Measurements from ENCODE around the gene F13B.
"Not testable (repeated sequence)": the region's sequence is repeated elsewhere in the genome, so short reads cannot be mapped to it uniquely, and the experiment has no call there.

The F13B gene

DNA sequence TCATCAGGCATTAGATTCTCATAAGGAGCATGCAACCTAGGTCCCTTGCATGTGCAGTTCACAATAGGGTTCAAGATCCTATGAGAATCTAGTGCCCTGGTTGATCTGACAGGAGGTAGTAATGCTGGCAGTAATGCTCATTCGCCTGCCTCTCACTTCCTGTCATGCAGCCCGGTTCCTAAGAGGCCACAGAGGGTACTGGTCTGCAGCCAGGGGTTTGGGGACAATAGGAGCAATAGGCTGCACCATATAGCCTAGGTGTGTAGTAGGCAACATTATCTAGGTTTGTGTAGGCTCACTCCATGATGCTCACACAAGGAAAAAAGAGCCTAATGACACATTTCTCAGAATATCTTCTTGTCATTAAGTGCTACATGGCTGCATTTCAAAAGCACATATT lies 63.9 kb downstream of the F13B start:
- no peaks in the 10 kb centered on the region for H3K9me3 Mint-ChIP-seq
- no peak overlapping the region for H3K27ac Mint-ChIP-seq
- H3K4me1 Mint-ChIP-seq, result no peaks in the 10 kb centered on the region
- H3K36me3 Mint-ChIP-seq (ENCODE audit: low read depth), result no peaks in the 10 kb centered on the region
- TF ChIP-seq, protein P1, sequence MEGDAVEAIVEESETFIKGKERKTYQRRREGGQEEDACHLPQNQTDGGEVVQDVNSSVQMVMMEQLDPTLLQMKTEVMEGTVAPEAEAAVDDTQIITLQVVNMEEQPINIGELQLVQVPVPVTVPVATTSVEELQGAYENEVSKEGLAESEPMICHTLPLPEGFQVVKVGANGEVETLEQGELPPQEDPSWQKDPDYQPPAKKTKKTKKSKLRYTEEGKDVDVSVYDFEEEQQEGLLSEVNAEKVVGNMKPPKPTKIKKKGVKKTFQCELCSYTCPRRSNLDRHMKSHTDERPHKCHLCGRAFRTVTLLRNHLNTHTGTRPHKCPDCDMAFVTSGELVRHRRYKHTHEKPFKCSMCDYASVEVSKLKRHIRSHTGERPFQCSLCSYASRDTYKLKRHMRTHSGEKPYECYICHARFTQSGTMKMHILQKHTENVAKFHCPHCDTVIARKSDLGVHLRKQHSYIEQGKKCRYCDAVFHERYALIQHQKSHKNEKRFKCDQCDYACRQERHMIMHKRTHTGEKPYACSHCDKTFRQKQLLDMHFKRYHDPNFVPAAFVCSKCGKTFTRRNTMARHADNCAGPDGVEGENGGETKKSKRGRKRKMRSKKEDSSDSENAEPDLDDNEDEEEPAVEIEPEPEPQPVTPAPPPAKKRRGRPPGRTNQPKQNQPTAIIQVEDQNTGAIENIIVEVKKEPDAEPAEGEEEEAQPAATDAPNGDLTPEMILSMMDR (IDR thresholded peaks at IDR 0.05; ENCODE audit: unreplicated experiment in 3 of 3), result no peak
- H3K27me3 Mint-ChIP-seq (ENCODE audit: low read depth), result no peaks in the 10 kb centered on the region
- H3K4me3 Mint-ChIP-seq, result no peak overlapping the region

DNA sequence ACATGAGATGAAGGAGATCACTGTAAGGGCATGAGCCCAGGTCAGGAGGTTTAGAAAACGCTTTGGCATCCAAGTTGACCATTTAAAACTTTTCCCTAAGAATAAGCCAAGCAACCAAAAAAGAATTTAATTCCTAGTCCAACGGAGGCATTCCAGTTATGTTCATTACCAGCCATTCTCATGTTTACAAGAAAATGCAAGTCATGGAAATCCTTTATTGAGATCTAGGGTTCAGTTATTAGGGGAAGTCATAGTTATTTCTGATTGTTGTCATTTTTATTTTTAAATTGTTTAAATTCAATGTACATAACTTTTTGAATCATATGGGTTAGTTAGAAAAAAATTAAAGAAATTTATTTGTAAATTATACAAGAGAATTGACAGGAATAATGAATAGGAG lies 65.2 kb downstream of the F13B start:
- no peaks in the 10 kb centered on the region for H3K36me3 Mint-ChIP-seq (ENCODE audit: low read depth)
- peaks cover 4% of the 10 kb centered on the region for H3K4me1 Mint-ChIP-seq
- no peak overlapping the region for H3K27ac Mint-ChIP-seq
- TF ChIP-seq, protein P1 (IDR thresholded peaks at IDR 0.05; ENCODE audit: unreplicated experiment in 3 of 3), result no peak
- H3K4me3 Mint-ChIP-seq, result no peak overlapping the region
- no peaks in the 10 kb centered on the region for H3K9me3 Mint-ChIP-seq
- H3K27me3 Mint-ChIP-seq (ENCODE audit: low read depth), result no peaks in the 10 kb centered on the region

DNA sequence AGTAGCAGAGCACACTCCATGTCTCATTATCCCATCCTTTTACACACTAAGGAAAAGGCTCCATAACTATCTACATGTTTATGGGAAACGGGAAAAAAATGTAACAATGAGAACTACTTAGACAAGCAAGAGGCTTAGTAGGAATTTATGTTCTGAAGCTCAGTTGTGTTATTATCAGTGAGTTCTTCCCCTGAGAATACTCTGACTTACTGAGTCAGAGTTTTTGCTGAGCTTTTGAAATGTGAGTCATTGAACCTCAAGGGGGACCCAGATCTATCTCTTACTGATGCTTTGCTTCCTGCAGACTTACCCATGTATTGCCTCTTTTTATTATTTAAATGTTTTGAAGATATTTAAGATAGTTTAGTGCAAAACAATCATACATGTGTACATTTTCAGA lies 69.6 kb downstream of the F13B start:
- Mint-ChIP-seq H3K36me3 (ENCODE audit: low read depth) (no peaks in the 10 kb centered on the region), H3K27ac (peak overlapping the region in 1 of 3 experiments; percentile 28), H3K4me3 (no peak overlapping the region), H3K27me3 (ENCODE audit: low read depth) (no peaks in the 10 kb centered on the region), H3K9me3 (no peaks in the 10 kb centered on the region), H3K4me1 (peaks cover 6% of the 10 kb centered on the region)
- TF ChIP-seq, protein P1 (IDR thresholded peaks at IDR 0.05; ENCODE audit: unreplicated experiment in 3 of 3), result no peak

DNA sequence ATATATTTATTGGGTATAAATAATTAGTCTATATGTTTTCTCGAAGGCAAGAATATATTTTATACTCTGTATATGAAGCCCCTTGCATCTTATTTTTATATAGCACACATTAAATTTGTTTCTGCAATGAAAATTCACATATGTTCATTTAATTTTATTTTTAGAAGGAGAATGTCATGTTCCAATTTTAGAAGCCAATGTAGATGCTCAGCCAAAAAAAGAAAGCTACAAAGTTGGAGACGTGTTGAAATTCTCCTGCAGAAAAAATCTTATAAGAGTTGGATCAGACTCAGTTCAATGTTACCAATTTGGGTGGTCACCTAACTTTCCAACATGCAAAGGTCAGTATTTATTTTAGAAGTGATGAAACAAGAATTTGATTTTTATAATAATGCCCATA lies 73.1 kb downstream of the F13B start:
- TF ChIP-seq, protein P1 (IDR thresholded peaks at IDR 0.05; ENCODE audit: unreplicated experiment in 3 of 3), result no peak
- Mint-ChIP-seq H3K36me3 (ENCODE audit: low read depth) (no peaks in the 10 kb centered on the region), H3K27ac (no peak overlapping the region), H3K9me3 (peaks cover 3% of the 10 kb centered on the region), H3K4me1 (peaks cover 6% of the 10 kb centered on the region), H3K27me3 (ENCODE audit: low read depth) (no peaks in the 10 kb centered on the region), H3K4me3 (no peak overlapping the region)

DNA sequence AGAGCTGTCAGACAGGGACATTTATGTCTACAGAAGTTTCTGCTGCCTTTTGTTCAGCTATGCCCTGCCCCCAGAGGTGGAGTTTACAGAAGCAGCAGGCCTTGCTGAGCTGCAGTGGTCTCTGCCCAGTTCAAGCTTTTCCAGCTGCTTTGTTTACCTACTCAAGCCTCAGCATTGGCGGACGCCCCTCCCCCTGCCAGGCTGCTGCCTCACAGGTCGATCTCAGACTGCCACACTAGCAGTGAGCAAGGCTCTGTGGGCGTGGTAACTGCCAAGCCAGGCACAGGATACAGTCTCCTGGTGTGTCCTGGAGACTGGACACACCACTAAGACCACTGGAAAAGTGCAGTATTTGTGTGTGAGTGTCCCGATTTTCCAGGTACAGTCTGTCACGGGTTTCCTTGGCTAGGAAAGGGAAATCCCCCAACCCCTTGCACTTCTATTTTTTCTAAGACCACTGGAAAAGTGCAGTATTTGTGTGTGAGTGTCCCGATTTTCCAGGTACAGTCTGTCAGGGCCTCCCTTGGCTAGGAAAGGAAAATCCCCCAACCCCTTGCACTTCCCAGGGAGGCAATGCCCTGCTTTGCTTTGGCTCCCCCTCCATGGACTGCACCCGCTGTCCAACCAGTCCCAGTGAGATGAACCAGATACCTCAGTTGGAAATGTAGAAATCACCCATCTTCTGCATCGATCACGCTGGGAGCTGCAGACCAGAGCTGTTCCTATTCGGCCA lies 75.0 kb downstream of the F13B start:
- H3K36me3 Mint-ChIP-seq (ENCODE audit: low read depth); H3K27me3 Mint-ChIP-seq (ENCODE audit: low read depth); H3K4me1 Mint-ChIP-seq; H3K4me3 Mint-ChIP-seq; H3K9me3 Mint-ChIP-seq: not testable (repeated sequence)
- peak overlapping the region in 1 of 3 experiments; percentile 73 for H3K27ac Mint-ChIP-seq

Data from nephron (organoid).